Measurements from ENCODE around the gene TMPRSS11E.
A peak's percentile ranks its signal among the peaks of the same experiment; 100 is the strongest.
"Not testable (repeated sequence)": the region's sequence is repeated elsewhere in the genome, so short reads cannot be mapped to it uniquely, and the experiment has no call there.

TMPRSS11E gene

DNA sequence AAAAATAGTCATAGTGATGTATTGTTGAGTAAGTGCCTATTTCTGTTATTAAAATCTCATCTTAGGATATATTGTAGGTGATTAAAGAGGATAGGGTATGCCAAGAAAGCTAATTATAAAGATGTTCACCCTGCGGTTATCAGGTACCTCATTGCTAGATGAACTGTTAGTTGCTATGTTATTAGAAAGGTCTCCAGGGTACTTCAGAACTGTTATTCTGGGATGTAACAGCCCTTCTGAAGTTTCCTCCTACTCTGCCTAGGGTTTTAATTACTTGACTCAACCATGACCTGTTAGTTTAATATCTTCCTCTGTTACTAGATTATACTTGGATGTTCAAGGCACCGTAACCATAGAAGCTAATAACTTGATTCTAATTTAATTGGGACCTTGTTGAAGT is 15.4 kb downstream of the TMPRSS11E start:
- DNase-seq, result no peak

GRCh38 chr4:68463796-68464195 is 16.5 kb downstream of the TMPRSS11E start:
- DNase-seq, result no peak

- DNase-seq, result no peak
Measured at GRCh38 chr4:68465058-68465457, 17.8 kb downstream of the TMPRSS11E start.

- no peak for DNase-seq
Measured at GRCh38 chr4:68466185-68466584, 18.9 kb downstream of the TMPRSS11E start.

GRCh38 chr4:68466751-68467150 is 19.5 kb downstream of the TMPRSS11E start:
- DNase-seq, result no peak

DNA sequence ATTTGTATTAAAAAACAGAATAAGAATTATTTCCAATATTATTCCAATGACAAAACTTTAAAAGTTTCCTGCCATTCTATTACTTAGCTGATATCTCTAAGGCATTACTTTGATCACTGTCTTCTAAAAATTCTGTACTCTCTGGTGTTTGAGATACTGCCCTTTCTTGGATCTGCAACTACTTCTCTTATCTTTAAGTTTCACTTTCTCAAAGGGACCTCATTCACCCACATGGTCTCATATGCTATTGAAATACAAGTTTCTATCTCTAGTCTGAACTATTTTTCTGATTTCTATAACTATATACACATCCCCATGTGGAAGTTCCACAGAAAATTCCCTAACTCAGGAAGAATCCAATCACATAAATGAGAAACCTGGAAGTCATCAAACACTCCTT is 22.2 kb downstream of the TMPRSS11E start:
- DNase-seq, result no peak

- DNase-seq, result no peak
Measured at GRCh38 chr4:68476191-68476590, 28.9 kb downstream of the TMPRSS11E start.

DNA sequence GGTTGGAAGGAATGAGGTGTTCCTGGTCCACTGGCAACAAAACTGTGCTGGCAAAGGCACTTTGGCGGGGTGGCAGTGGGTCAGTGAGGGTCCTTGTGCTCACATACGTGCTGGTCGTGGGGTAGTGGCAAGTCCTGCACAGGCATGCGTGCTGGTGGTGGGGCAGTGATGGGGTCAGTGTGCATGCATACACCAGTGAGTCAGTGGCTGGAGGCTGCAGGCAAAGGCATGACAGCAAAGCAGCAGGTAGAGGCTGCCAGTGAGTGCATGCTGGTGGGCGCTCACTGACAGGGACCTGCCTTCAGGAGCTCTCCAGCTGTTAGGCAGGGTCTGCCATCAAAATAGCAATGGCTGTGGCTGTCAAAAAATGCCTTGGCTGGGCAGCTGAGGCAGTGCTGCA is 42.1 kb downstream of the TMPRSS11E start:
- DNase-seq, result no peak

DNA sequence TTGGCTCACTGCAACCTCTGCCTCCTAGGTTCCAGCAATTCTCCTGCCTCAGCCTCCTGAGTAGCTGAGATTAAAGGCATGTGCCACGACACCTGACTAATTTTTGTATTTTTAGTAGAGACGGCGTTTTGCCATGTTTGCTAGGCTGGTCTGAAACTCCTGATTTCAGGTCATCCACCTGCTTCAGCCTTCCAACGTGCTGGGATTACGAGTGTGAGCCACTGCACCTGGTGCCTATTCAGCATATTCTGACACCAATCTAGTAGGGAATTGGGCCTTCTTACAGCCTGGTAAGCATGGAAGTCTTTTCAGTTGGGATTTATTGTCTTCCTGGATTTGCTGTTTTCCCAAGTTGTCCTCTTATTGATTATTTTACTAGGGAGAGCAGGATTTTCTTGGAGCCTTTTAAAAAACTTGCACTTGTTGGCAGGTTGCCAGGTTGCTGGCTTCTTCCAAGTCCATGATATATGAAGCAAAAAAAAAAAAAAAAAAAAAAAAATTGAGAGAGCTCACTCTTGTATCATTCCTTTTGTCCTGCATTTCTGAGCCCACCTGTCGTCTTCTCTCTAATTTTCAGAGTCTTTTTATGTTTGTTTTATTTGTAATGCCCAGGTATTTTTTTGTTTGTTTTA is 43.7 kb downstream of the TMPRSS11E start:
- no peak for DNase-seq

- DNase-seq, result no peak
Measured at GRCh38 chr4:68494688-68495087, 47.4 kb downstream of the TMPRSS11E start.

DNA sequence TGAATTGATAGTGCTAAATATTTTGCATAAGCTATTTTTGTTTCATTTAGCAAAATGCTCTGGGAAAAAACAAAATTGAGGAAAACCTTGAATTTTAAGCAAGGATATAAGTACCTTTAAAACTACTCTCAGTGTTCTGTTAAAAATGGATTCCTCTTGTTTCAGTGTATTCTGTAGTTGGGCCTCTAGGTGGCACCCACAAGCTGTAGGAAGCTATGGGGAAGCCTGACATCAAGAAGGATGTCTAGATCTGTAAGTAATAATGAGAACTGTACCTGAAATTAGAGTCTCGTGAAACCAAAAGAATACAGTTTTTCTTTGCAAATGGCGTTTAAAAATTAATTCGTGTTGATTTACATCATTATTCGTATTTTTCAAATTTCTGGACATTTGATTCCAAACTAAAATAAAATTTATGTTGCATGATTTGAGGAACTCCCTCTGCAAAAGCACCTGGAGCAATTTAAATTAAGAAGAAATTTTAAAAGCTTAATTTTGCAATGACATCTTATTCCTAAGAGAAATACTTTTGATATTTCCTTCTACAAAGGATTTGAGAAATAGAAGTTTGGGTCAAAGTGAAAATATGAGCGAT is 51.2 kb downstream of the TMPRSS11E start:
- peak; percentile 58 for DNase-seq

GRCh38 chr4:68499021-68499420 is 51.8 kb downstream of the TMPRSS11E start:
- no peak for DNase-seq

- not testable (repeated sequence) for DNase-seq
Measured at GRCh38 chr4:68503462-68503861, 56.2 kb downstream of the TMPRSS11E start.

- not testable (repeated sequence) for DNase-seq
Measured at GRCh38 chr4:68504836-68505235, 57.6 kb downstream of the TMPRSS11E start.

DNA sequence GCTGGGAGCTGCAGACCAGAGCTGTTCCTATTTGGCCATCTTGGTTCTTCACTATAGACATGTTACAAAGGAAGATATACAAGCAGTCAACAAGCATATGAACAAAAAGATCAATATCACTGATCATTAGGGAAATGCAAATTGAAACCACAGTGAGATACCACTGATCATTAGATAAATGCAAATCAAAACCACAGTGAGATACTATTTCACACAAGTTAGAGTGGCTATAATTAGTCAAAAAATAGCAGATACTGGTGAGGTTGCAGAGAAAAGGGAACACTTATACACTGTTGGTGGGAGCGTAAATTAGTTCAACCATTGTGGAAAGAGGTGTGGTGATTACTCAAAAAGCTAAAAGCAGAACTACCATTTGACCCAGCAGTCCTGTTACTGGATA is 58.2 kb downstream of the TMPRSS11E start:
- DNase-seq, result not testable (repeated sequence)

DNA sequence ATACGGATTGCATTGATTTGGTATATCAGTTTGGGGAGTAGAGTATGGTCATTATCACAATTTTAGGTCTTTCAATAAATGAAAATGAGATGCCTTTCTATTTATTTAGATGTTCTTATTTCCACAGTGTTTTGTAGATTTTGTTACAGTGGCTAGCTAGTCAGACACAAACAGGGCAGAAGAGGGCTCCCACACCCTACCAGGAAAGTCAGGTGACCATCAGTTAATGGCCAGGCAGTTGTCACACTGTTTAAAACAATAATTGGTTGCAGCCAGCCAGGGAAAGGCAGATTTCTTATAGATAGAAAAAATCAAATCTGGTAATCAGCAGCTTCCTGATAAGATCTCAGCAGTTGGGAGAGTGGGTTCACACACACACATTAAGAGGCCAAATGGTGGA is 71.6 kb downstream of the TMPRSS11E start:
- no peak for DNase-seq

DNA sequence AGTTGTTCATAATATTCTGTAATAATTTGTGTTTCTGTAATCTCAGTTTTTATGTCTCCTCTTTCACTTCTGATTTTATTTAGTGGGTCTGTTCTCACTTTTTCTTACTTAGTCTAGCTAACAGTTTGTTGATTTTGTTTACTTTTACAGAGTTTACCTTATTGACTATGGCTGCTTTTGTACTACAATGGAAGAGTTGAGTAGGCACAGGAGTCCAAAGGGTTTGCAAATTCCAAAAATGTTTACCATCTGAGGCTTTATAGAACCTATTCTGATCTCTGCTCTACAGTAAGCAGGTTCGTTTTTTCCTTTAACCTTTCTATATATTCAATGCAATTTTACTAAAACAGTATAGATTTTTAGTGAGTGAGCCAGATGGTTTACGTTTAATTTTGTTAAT is 73.7 kb downstream of the TMPRSS11E start:
- no peak for DNase-seq

DNA sequence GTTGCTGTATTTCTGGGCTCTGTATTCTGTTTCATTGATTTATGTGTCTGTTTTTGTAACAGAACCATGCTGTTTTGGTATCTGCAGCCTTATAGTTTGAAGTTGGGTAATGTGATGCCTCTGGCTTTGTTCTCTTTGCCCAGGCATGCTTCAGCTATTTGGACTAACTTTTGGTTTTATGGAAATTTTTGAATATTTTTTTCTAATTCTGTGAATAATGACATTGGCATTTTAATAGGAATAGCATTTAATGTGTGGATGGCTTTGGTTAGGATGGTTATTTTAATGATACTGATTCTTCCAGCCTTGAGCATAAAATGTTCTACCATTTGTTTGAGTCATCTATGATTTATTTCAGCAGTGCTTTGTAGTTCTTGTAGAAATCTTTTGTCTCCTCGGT is 75.0 kb downstream of the TMPRSS11E start:
- not testable (repeated sequence) for DNase-seq

- DNase-seq, result no peak
Measured at GRCh38 chr4:68535974-68536373, 88.7 kb downstream of the TMPRSS11E start.

DNA sequence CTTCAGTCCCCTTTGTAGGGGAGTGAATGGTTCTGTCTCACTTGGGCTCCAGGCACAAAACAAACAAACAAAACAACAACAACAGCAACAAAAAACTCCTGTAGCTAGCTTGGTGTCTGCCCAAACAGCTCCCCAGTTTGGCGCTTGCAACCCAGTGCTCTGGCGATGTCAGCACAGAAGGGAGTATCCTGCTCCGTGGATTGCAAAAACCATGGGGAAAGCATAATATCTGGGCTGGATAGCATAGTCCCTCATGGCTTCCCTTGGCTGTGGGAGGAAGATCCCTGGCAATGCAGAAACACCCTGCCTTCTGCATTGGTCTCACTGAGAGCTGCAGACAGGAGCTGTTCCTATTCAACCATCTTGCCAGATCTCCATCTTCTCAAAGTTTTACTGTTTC is 89.1 kb downstream of the TMPRSS11E start:
- DNase-seq, result no peak

- not testable (repeated sequence) for DNase-seq
Measured at GRCh38 chr4:68542742-68543141, 95.5 kb downstream of the TMPRSS11E start.
